PC-3 (cell line): Measurements from ENCODE around the gene TRIM38.

Source experiments
- CTCF ChIP-seq: fragments of 300-600 bp; sonication (generic); conservative IDR thresholded peaks from 2 replicates; pipeline ENCODE4 v1.5.1; 2017; ENCODE audit warnings: antibody characterized with exemption, low read depth, mild to moderate bottlenecking, low read length
- EZH2 ChIP-seq: fragments of 300-600 bp; sonication (generic); IDR thresholded peaks from one replicate; pipeline ENCODE4 v1.6.1; 2017; ENCODE audit warnings: antibody characterized with exemption, mild to moderate bottlenecking, low read length; ENCODE audit not compliant: unreplicated experiment

GRCh38 chr6:25975923-25976560 lies 13.4 kb downstream of the TRIM38 start:
- no peak for TF ChIP-seq CTCF
- TF ChIP-seq EZH2: no peak
